Tibial nerve (tissue), 4 donors: ENCODE results near the gene IFITM2.

ENCODE experiments used
- CTCF ChIP-seq, 5 experiments: fragments of 200-600 bp in 3 of 5; fragments of 450-650 bp in 2 of 5; sonication (generic) in 3 of 5; IDR thresholded peaks; one replicate each; pipeline ENCODE4 v1.5.1; 2016 to 2019; ENCODE audit warnings: antibody characterized with exemption in 5 of 5, mild to moderate bottlenecking in 3 of 5, moderate library complexity in 2 of 5
- EP300 ChIP-seq, 2 donors: sonication (generic); formaldehyde crosslinking; IDR thresholded peaks; one replicate each; pipeline ENCODE4 v1.6.1; 2017; ENCODE audit warnings: antibody characterized with exemption in 2 of 2, mild to moderate bottlenecking in 1 of 2
- POLR2A ChIP-seq, 2 donors: fragments of 450-650 bp; IDR thresholded peaks; one replicate each; pipeline ENCODE4 v1.6.1; 2017; ENCODE audit warnings: antibody characterized with exemption in 2 of 2, mild to moderate bottlenecking in 2 of 2, moderate library complexity in 2 of 2

- no peak for TF ChIP-seq CTCF (IDR thresholded peaks at IDR 0.05)
- TF ChIP-seq POLR2A (IDR thresholded peaks at IDR 0.05): no peak
- no peak for TF ChIP-seq EP300 (IDR thresholded peaks at IDR 0.05)
Observed at GRCh38 chr11:282171-282570, 25.4 kb upstream of the IFITM2 start.
